ENCODE results near the gene KRTAP5-4.
"Not testable (repeated sequence)": the region's sequence is repeated elsewhere in the genome, so short reads cannot be mapped to it uniquely, and the experiment has no call there.

Gene KRTAP5-4

DNA sequence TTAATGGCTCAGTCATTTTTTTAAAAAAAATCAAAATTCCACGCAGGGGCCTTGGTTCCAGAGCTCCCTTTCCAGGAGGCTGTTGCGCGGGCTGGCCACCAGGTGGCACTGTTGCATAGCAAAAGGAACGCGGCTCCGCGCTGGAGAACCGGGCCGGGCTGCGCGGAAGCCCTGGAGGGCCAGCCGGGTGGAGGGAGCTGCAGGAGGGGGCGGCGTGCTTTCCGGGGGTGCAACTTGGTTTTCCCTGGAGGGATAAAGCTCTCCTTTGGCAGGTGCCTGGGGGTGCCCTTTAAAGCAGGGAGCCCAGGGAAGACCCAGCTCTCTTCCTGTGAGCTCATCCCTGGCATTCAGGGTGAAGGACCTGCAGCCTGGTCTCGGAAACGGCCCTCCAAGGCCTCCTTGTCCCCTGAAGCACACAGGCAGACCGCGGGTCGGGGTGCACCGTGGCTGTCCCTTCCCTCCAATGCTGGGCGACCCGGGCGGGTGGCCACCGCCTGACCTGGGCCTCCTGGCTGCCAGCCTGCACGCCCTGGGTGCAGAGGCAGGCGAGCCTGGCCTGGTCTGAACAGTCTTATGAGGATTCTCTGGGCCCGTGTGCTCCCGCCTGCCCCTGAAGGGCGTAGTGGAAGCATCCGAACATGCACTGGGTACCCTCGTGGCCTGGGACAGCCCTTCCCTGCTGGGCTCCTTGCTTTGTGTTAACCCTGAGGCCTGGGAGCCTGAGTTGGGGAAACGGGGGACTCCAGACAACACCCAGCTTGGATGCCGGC is 31.0 kb upstream of the KRTAP5-4 start:
- DNase-seq (ENCODE audit: low read depth in 2 of 2) = peak; percentile 53 to 55

DNA sequence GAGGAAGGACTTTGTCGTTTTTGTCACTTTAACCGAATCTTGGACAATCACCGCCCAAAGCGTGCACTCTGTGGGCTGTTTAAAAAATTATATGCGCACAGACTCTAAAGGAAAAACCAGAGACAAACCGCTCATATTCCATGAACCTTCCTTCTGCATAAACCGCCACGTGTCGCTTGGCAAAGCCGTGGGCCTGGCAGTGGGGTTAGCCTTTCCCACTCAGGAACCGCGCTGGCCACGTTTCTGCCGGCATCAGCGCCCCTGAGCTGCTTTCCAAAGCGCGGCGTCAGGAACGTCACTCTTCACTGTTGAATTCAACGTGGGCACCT is 30.5 kb upstream of the KRTAP5-4 start:
- DNase-seq (ENCODE audit: low read depth in 2 of 2) = no peak

DNA sequence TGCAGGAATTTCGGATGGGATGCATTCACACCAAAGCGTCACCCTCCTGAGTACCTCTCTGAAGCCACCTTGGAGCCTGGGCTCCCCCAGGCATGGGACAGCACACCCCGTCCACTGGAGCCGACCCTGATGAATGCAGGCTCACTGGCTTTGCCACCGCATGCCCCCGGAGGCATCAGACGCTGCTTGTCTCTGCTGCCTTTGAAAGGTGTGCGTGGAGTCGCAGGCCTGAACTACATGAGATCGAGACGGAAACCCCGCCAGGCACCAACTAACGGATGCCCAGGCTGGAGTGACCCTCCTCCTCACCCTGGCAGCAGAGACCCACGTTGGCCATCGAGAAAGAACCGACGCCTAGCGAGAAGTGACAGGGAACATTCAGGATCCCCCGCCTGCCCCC is 30.1 kb upstream of the KRTAP5-4 start:
- no peak for DNase-seq (ENCODE audit: low read depth in 2 of 2)

DNA sequence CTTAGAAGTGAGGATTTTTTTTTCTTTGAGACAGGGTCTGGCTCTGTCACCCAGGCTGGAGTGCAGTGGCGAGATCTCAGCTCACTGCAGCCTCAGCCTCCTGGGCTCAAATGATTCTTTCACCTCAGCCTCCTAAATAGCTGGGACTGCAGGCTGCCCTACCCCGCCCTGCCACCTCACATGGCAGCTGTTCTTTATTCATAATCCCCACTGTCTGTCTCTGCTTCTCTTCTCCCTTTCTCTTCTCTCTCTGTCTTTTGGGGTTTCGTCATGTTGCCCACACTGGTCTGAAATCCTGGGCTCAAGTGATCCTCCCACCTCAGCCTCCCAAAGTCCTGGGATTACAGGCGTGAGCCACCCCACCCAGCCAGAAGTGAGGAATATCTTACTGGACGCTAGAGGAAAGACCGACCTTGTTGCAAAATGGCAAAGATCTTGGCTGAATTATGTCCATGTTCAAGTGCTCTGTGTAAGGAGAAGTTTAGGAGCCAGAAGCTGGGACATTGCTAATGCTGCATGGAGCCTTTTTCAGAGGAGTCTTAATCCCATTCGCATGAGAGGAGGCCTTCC is 29.6 kb upstream of the KRTAP5-4 start:
- DNase-seq (ENCODE audit: low read depth in 2 of 2) = no peak

DNA sequence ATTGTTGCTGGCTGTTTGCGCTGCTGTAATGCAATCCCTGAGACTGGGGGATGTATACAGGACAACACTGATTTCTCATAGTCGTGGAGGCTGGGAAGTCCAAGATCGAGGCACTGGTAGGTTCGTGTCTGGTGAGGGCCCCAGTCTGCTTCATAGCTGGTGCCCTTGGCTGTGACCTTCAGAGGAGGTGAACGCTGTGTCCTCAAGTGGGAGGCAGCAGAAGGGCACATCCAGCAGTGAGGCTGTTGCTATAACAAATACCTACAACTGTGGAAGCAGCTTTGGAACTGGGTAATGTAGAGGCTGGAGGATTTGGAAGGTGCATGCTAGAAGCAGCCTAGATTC is 29.0 kb upstream of the KRTAP5-4 start:
- no peak for DNase-seq (ENCODE audit: low read depth in 2 of 2)

DNA sequence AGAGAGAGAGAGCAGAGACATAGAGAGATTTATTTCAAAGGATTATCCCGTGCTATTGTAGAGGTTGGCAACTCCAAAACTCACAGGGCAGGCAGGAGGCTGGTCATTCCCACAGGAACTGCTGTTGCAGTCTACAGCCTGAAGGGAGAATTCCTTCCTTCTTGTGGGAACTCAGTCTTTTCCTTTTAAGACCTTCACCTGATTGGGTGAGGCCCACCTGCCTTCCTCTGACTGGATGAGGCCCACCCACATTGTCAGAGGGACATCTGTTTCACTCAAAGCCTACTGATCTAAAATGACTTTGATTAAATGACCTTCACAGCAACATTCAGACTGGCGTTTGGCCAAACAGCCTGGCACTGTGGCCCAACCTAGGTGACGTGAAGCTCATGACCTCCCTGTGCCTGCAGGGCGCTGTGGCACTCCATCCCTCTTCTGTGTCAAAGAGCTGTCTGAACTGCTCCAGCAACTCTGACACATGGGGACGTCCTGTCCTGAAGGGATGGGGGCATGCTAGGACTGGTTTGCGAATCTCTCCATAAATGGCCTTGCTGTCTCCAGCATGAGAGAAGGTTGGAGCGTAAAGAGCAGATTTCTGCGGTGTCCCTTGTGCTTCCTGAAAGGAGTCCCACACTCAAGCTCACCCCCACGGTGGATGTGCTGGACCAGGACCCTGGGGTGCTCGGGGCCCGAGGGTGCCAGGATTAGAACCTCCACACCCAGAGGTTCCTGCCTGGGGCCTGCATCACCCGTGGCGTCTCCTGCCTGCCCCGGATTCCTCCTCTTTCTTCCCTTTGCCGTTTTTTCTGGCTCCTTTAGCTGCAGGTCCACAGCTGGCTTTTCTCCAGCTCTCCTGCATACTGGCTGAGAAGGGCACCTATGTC is 28.3 kb upstream of the KRTAP5-4 start:
- no peak for DNase-seq (ENCODE audit: low read depth in 2 of 2)

DNA sequence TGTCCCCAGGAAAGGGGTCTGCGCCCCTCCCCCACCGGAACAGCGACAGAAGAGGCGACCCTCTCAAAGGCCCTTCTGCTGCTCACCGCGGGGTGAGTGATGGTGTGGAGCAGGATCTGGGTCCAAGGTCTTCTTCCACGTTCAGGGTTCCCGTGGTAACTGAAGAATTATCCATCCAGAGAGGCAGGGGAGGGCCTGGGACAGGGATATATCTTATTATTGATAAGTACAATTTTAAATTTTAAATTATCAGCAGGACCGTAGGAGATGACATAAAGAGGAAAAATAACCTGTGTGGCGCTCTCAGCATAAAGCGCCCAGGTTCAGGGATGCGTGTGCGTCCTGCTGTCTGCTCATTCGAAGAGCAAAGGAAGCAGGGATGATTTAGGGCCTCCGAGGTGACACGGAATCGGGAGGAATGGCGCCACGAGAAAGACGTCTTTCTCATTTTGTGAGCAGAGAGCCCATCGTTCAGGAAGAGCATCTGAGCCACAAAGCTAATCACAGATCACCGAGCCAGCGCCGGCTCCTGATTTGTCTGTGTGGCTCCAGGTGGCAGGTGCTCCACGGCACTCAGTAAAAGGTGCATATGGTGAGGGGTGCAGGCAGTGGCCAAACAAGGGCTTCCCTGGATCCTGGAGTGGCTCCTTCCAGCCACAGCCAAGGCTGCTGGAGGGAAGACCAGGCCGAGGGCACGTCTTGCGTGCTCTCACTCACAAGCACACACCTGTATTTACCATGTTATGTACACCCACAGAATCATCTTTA is 26.9 kb upstream of the KRTAP5-4 start:
- DNase-seq (ENCODE audit: low read depth in 2 of 2) = no peak

DNA sequence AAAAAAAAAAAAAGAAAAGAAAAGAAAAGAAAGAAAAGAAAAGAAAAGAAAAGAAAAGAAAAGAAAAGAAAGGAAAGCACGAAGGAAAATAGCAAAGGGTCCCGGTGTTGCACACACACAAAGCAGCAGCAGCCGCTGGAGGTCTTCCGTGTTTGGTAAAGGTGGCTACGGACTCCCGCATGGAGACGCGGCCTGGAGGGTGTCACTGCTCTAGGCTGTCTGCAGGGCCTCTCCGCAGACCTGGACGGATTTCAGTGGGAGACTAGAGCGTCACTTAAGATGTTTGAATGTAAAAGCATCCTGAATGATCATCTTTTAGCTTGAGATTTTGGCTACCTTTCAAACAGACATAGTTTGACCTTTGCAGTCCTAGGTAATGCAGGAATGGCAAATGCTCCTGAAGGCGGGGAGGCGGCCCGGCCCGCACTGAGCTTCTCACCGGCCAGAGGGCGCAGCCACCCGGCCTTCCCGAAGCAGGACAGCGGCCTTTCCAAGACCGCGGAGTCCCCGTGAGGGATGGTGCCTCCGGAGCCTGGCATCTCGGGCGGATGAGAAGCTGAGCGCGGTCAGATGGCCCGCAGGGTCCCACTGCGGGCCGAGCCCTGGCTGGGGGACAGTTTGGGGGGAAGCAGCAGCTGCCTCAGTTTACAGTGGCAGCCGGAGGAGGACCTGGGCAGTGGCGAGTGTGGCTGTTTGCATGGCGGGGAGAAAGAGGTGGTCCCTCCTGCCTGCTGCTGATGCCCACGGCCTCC is 26.1 kb upstream of the KRTAP5-4 start:
- no peak for DNase-seq (ENCODE audit: low read depth in 2 of 2)

DNA sequence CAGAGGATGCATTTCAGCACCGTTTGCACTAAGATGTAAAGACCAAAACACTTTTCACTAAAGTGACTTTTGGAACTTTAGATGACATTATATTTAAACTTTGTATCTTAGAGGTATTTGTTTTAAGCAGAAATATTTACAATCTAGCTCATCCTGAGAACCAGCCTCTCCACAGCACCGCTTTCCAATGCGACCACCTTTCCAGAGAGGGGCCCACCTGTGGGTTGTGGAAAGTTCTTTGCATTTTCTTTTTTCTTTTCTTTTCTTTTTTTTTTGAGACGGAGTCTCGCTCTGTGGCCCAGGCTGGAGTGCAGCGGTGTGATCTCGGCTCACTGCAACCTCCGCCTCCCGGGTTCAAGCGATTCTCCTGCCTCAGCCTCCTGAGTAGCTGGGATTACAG is 24.6 kb upstream of the KRTAP5-4 start:
- DNase-seq (ENCODE audit: low read depth in 2 of 2) = not testable (repeated sequence)

DNA sequence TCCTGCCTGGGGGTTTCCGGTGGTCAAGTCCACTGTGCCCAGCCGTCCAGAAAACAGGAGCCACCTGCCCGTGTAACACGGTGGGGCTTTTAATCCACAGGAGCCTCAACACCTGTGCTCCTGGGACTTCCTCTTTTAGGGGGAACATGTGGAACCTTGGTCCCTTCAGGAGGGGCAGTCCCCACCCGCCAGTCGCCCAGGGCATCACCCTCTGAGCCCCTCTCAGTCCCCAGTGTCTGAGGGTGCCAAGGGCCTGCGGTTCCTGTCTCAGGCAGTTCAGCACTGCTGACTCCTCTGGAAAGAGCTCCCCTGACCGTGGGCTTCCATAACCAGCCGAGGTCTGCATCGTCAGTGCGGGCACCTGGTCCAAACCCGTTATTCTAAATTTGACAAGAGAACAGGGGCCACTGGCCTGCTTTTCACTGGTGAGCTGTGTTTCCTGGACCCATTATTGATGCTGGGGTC is 23.5 kb upstream of the KRTAP5-4 start:
- DNase-seq (ENCODE audit: low read depth in 2 of 2) = no peak

DNA sequence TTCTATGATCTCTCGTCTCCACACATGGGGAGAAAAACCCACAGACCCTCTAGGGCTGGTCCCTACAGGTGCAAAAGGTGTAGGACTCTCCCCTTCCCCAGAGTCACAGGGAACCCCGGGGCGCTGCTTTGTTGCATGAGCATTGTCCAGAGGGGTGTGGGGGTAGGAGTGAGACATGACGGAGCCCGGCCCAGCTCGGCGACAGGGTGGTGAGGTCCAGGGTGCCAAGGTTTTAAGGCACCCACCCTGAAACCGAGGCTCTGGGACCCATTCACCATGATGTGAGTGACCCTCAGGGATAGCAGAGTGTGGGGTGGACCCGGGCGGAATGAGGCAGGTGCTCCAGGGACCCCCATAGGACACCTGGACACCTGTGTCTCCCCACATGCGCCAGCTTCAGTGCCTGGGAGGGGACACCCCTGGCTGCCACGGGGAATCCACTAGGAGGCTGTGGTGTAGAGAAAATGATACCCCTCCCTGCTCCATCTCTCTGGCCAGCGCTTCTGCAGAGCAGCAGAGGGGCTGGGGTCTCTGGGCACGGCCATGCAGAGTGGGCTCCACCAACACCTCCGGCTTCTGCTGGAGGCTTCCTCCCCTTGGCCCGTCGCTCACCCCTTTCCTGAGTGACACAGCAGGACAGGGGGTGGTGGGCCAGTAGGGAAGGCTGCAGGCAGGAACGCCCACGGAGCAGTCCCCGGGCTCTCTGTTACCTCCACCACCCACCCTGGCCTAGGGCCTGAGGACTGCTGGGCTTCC is 22.8 kb upstream of the KRTAP5-4 start:
- no peak for DNase-seq (ENCODE audit: low read depth in 2 of 2)

DNA sequence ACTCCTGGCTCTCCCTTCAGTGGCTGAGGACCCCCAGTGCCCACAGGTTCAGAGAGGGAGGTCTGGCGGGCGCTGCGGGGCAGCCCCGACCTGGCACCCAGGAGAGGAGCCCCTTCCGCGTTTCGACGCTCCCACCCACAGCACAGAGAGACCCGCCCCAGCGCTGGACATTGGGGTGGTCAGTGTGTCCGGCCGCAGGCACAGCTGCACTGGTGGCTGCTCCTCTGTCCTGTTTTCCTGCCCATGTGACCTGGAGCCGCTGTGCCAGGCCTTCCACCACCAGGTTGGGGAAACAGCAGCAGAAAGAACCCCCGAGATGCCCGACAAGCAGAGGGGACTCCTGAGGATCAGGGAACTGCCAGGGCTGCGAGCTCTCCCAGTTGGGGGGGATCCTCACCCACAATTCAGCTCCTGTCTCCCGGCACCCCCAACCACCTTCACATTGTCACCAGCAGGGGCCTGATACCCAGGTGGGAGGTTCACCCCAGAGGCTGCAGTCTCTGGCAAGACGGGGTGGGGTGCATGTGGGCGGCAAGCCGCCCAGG is 21.3 kb upstream of the KRTAP5-4 start:
- DNase-seq (ENCODE audit: low read depth in 2 of 2) = no peak

DNA sequence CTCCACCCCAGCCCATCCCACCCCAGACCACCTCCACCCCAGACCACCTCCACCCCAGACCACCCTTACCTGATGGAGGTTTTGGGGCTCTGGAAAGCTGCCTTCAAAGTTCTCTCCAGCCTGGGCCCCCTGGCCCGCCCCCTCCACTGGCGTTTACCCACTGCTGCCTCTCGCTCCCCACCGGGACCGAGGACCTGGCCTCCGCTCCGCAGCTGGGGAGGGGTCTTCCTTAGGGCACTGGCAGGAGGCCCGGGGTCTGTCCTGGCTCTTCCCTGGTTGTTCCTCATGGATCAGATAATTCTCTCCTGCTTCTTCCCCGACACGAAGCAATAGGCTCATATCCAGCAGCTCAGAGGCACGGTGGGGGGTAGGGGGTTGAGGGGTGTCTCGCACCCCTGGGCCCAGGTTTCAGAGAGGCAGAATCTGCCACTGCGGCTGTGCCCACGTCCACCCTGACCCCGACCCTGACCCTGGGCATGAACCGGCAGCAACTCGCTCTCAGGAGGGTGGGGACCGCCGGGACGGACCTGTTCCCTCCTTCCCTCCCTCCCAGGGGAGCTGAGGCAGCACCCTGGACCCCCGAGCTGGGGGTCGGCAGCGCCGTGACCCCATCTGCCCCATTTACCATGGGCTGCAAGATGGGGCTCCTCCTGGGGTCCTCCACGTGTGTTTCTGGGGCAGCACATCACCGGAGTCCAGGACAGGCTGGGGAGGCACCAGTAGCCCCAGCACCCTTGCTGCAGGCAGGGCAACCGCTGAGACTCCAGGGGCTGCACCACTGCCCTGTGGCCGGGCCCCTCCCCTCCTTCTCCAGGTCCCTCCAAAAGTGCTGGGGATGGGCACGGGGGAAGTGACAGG is 20.6 kb upstream of the KRTAP5-4 start:
- no peak for DNase-seq (ENCODE audit: low read depth in 2 of 2)

DNA sequence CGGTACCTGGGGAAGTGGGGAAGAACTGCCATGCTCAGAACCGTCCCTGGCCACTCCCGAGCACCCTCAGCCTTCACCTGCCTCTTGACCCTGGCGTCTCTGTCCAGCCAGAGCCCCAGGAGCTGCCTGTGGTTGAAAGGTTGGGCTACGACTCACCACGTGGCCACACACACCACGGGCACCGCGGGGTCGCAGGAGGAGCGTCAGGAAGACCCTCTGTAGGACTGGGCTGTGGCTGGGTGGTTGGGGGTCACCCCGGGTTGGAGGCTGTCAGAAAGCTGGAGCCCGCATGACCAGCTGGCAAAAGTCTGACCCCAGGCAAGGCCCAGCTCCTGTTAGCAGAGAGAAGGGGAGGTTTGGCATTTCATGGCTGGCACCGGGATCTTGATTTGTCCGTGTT is 19.2 kb upstream of the KRTAP5-4 start:
- DNase-seq (ENCODE audit: low read depth in 2 of 2) = no peak

DNA sequence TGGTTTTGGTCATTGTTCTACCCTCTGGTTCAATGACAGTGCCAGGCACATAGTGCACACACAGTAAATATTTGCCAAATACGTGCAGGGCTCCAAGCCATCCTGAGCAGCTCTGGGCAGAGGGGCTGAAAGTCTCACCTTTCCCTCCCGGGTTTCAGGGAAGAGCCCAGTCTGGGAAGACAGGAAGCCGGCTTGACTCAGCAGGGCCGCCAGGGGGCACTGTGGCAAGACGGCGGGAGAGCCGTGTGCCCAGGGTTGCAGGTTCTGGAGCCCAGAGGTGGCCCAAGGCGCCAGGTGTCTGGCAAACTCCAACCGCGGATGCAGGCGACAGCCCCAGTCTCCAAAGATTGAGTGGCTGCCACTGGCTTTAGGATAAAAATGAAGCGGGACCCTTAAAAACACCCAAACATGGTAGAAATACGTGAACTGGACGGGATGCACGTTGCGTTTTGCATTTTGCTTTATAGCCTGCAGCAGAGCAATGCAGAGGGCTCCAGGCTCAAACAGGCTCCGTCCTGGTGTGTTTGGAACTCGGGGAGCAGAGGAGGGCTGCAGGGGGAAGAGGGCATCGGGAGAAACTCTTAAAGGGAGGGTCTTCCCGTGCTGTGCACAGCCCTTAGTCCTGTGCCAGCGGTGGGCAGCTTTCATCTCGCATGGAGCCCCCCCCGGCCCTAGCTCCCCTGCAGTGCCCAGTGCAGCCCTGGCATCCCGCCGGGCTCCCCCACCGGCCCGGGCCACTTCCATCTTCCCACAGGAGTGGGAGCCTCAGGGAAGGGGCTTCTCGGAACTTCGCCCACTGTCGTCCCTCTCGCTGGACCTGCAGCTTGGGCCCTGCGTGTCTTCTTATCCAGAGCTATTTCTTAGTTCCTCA is 18.4 kb upstream of the KRTAP5-4 start:
- no peak for DNase-seq (ENCODE audit: low read depth in 2 of 2)

DNA sequence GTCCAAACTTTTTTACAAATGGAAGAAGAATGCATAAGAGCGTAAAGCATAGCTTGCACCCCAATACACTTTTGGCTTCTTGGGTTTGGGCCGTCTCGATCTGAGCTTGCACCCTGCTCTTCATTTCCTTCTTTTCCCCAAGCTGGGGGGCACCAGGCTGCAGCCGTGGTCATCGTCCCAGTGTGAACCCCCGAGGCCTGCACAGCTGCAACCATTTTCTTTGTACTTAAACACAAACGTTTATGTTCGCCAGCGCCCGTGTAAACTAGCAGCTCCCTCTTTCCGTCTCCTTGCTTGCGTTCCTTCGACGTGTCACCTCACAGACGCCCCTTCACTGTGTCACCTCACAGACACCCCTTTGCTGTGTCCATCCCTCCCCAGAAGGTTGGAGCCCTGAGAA is 17.7 kb upstream of the KRTAP5-4 start:
- DNase-seq (ENCODE audit: low read depth in 2 of 2) = no peak

DNA sequence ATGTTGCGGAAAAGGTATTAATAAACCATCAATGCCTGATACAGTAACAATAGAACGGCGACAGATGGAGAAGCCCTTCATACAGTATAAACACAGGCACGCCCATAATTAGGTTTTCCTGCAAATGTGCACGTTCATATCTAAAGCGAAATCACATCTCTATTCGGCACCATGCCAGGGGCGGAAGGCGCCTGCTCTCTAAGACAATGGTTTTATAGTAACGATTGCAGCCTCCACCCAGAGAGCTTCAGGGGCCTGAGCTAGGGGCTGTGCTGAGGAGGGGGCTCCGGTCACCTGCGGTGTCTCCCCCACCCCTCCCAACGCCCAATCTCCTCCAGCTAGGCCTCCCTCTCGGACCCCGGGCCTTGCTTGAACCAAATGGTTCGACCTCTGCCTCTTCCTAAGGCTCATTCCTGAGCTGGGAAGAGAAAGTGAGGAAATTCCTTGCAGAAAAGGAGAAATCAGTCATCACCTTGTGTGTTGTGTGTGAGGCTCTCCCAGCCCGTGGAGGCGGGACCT is 17.2 kb upstream of the KRTAP5-4 start:
- DNase-seq (ENCODE audit: low read depth in 2 of 2) = no peak

DNA sequence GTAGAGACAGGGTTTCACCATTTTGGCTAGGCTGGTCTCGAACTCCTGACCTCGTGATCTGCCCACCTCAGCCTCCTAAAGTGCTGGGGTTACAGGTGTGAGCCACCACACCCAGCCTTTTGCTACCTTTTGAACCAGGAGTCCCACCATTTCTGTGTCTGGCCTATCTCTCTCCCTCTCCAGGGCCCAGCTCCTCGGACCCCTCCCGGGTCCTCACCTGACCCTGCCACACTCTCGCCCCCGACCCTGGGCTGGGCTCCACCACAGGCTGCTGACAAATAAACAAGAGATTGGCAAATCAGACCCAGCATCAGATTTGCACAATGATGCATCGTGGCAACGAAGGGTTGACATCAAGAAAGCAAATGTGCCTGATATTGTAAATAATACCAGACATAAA is 16.4 kb upstream of the KRTAP5-4 start:
- no peak for DNase-seq (ENCODE audit: low read depth in 2 of 2)
